Islet of Langerhans (tissue), 1 donor: ENCODE data around the gene TECPR2.

ENCODE experiments used
- FAIRE-seq: peaks from one replicate; lab custom pipeline; 2011; peaks lifted over from hg19 to GRCh38; lab: Jason Lieb, UNC

TECPR2 gene

DNA sequence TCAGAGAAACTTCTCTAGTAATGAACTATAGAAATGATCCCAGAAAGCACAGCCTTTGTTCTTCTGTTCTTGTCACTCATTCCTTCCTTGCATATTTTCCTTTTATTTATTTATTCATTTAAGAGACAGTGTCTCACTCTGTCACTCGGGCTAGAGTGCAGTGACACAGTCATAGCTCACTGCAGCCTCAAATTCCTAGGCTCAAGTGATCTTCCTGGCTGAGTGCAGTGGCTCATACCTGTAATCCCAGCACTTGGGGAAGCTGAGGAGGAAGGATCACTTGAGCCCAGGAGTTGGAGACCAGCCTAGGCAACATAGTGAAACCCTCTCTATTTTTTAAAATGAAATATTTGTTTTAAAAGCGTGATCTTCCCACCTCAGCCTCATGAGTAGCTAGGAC lies 11.5 kb downstream of the TECPR2 start:
- FAIRE-seq = no peak

DNA sequence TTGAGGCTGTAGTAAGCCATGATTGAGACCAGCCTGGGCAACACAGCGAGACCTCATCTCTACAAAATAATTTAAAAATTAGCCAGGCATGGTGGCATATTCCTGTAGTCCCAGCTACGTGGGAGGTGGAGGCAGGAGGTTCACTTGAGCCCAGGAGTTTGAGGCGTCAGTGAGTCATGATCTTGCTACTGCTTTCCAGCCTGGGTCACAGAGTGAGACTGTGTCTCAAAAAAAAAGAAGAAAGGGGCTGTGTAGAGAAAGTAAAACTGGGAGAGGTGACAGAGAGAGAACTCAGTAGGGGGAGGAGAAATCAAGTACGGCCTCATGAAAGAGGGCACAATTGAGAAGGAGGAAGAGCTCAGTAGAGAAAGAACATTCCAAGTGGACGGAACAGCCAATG lies 12.4 kb downstream of the TECPR2 start:
- no peak for FAIRE-seq

DNA sequence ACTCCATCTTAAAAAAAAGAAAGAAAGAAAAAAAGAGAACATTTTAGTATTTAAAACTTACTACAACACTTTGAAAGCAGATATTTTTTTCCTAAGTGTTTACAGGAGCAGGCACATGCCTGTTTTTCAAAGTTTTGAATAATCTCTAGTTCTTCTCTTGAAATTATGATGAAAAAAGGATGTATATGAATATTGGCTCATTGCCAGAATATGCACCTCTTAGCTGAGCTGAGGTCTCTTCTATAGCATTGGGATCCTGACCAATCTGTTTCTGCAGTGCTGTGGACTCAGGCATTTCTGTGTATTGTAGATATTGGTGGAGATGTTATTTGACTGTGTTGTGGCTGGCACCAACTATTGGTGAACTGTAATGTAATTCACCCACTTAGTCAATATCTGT lies 15.0 kb downstream of the TECPR2 start:
- FAIRE-seq = no peak

DNA sequence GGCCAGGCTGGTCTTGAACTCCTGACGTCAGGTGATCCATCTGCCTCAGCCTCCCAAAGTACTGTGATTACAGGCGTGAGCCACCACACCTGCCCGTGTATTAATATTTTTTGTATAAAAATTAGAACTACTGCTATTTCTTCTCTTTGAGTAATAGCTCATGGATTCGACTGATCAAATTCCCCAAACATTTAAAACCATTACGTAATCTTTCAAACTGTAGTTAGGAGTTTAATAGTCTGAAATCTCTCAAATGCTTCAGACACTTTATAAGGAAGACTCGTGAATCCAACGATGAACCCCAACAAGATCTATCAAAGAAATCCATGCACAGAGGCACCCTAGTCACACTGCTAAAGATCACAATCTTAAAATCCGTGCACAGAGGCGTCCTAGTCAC lies 16.1 kb downstream of the TECPR2 start:
- no peak for FAIRE-seq

DNA sequence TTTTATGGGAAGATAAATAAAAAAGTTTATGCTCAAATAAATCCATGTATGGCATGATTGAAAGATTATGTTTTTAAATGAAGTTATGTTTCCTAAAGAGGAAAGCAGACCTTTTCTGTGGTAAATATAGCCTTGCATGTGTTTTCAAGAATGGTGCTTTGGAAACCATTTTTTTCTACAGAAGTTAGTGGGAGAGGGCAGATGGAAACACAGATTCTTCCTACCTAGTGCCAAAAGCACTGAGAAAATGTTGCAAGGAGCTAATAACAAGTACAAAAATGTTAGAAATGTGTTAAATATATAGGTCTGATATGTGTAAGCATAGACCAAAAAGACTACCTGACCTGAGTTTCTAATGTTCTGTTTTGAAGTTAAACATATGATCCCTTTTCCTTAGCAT lies 24.3 kb downstream of the TECPR2 start:
- FAIRE-seq = no peak

DNA sequence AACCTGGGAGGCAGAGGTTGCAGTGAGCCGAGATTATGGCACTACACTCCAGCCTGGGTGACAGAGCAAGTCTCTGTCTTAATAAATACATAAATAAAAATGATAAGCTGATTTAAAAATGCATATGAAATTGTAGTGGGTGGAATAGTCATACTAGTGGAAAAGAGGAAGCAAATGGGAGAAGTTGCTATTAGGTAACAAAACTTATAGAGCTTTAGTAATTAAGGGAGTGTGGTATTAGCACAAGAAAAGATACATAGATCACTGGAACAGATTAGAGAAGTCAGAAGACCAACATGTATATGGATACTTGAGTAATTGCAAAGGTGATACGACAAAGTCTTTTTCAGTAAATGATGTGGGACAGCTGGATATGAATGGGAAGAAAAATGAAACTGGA lies 26.5 kb downstream of the TECPR2 start:
- no peak for FAIRE-seq

DNA sequence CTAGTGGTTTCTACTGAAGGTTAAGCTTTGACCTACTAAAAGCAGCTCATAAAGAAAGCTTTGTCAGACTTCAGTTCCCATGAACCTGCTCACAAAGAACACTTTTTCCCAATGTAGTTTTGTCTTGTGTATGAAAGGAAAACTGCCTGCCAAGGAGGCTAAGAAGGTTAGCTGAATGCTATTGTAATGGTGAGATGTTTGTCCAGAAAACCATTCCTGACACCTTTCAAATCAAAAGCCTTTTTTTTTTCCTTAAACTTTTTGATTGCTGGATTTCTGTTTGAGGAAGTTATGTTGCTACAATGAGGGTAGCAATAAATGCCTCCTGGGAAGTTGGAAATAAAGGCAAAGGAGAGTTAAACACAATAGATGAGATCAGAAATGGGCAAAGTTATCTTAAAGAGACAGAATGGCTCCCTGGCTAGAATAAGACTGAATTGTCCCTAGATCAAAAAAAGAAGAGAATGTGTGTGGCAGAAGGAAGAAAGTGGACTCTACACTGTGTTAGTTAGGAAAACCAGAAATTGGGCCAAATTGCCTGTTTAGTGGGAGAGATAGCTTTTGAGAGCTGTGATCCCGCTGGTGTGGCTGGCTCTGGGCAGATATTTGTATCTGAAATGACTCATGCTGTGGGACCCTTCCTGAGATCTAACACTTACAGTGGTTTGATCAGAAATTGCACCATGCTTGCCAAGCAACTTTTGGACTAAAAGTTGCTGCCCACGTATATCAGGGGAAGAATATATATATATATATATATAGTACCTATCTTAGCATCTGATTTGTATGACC lies 27.5 kb downstream of the TECPR2 start:
- no peak for FAIRE-seq

DNA sequence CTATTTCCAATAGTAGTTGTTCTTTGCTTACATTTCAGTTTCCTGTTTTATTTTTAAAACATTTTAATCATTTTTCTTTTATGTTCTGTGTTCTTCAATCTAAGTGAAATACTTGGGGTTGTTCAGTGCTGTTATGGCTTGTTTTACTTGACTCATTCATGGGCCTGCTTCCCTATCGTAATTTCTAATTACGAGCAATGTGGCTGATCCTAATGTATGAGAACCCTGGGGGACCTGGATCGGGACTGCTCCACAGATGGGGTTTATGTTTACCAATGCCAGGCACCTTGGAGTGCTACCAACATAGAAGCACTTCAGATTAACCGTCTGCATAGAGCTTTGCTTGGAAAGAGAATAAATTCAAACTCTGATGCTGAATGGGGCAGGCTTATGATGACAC lies 29.8 kb downstream of the TECPR2 start:
- no peak for FAIRE-seq

DNA sequence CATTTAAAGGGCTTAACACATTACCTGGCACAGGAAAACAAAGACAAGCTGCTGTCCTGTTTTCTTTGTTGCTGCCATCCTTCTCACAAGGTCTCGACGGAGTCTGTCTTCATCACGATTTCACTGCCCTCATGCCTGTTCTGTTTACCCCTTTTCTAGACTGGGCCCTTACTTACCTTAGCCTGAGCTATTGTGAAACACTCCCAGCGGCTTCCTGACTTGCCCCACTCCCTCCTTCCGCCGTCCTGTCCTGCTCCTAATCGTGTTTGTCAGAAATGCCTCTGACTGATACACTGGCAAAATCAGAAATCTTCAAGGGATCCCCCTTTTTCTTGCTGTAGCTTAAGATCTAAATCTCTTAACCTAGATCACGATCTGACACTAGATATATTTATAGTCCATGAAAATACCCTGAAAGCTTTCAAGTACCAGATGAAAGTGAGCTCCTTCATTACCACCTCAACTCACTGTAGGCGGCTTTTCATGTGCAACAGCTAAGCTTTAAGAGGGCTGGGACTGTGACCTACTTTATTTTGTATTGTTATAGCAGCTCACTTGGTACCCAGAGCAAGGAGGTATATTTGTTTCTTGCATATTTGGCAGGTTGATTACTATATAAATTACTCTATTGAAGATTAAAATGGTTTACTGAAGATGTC lies 32.1 kb downstream of the TECPR2 start:
- no peak for FAIRE-seq

DNA sequence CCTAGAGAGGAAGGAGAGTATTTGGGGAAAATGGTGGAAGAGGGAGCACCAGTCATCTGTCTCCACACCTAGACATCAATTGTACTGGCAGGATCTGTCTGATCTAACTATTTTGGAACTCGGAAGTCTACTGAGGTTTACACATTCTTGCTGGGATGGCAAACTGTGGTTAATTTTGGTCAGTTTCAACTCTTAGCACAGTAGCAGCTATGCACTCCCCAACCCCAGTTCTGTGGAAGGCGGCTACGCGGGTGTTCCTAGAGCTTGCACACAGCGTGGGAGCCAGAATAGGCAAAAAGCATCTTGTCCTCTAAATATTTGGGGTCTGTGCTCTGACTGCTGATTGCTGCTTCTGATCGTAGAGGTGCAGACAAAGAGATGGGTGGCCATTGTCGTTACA lies 33.8 kb downstream of the TECPR2 start:
- no peak for FAIRE-seq

DNA sequence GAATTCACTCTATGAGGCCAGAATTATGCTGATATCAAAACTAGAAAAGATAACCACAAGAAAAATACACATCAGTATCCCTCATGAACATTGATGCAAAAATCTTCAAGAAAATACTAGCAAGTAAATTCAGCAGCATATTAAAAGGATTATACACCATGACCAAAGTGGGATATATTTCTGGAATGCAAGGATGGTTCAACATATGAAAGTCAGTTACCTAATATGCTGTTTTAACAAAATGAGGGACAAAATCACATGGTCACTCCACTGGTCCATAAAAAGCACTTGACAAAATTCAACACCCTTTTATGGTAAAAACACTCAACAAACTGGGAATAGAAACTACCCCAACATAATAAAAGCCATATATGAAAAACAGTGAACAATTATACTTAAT lies 40.3 kb downstream of the TECPR2 start:
- FAIRE-seq = no peak

DNA sequence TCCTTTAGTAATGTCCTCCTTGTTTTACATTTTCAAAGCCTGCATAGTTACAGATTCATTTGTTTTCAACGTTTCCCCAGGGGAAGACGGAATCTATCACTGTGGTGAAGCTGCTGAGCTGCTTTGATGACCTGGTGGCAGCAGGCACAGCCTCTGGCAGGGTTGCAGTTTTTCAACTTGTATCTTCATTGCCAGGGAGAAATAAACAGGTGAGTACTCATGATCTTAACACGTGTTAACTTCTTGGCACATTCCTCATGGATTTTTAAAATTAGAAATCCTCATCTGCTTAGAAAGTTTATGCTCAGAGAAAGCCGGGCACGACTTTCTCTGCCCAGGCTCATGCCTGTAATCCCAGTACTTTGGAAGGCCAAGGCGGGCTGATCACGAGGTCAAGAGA lies 44.5 kb downstream of the TECPR2 start:
- FAIRE-seq = no peak

DNA sequence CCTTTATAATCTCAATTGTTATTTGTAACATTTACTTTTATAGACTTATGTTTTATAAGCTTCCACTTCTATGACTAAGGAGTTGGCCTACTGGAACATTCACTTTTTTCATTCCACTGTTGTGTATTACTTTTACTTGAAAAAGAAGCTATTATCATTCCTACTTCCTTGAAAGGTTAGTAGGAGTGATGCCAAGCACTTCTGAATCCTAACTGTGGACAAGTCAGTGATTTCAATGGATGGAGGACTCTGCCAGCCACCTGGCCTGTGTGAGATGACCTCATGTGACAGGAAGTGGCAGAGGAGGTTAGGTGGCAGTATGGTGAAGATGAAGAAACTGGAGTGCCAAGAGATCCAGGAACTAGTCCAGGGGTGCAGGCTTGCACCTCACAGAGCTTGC lies 46.0 kb downstream of the TECPR2 start:
- no peak for FAIRE-seq

DNA sequence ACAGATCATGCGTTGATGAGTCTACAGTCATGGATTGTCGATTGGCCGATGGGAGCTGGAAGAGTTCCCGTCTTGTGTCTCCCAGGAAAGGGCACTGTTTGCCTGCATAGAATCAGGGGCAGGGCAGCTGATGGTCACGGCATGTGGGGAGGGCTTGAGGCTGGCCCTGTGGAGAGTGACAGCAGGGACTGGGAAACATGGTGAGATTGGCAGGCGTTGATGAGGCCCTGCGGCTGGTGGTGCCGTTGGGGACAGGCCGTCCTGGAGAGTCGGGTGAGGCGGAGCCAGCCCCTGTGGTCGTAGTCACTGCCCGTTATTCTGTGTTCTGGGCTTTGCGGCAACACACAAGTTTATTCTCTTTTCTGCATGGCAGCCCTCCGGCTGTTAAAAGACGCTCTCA lies 52.9 kb downstream of the TECPR2 start:
- FAIRE-seq = no peak

DNA sequence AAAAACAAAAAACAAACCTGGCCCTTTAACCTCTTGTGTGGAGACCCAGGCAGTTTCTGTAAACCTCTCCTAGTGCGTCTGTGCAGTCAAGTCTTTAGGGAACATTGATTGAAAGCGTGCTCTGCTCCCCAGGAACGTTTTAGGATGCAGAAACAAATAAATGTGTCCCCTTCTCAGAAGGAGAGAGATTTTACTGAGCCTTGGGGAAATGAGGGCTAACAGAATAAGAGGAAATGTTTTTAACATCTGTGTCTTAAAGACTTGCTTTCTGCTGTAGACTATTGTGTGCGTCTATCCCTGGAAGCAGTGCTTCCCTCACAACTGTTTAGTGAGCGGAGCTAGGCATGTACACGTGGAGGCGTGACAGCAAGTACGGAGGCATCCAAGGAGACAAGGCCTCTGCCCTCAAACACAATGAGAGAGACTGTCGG lies 54.3 kb downstream of the TECPR2 start:
- FAIRE-seq = no peak

DNA sequence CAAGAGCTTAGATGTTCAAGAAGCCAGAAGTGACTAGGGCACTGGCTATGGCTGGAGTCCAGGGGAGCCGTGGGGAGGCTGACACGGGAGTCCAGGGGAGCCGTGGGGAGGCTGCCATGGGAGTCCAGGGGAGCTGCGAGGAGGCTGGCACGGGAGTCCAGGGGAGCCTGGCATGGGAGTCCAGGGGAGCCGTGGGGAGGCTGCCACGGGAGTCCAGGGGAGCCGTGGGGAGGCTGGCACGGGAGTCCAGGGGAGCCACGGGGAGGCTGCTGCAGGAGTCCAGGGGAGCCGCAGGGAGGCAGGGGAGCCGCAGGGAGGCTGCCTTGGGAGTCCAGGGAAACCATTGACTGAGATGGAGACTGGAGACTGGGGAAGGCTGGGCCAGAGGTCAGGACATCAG lies 54.9 kb downstream of the TECPR2 start:
- no peak for FAIRE-seq

DNA sequence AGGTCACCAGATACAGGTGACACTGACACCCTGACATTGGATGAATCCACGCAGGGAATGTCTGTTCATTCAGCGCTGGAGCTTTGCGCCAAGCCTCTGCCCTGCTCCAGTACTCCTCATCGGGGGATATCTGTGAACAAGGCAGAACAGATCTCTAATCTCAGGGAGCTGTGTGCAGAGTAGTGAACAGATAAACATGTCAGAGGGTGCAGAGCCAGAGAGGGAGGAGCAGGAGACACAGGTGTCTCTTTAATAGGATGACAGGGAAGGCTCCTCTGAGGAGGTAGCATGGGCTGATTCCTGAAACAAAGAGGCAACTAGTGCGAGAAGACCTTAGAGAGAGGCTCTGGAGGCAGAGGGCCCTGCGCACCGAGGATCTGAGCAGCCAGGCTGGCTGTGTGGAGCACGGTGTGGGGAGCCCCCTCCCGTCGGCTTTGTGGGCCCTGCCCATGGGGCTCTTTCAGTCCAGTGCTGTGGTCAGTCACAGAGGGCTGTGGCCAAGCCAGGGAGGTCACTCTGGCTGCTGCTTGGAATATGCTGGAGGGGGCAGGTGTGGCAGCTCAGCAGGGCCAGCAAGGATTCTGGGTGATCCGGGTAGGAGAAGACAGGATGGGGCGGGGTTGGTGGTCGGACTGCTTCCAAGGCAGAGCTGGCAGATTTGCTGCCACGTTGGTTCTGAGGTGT lies 55.6 kb downstream of the TECPR2 start:
- no peak for FAIRE-seq

DNA sequence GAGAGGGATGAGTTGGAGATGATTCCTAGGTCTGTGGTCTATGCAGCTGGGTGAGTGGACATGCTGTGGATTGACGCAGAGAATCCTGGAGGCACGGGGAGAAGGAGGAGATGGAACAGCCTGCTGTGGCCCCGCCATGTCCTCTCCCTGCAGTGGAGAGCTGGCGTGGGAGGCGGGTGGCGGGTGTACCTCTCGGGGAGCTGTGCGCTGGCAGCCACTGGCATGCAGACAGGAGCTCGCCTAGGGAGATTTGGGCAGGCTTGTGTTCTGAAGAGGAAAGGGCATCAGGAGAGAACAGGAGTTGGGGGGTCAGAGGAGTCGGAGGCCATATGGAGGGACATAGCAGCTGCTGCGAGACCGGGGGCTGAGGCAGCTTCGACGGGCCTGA lies 56.1 kb downstream of the TECPR2 start:
- no peak for FAIRE-seq

DNA sequence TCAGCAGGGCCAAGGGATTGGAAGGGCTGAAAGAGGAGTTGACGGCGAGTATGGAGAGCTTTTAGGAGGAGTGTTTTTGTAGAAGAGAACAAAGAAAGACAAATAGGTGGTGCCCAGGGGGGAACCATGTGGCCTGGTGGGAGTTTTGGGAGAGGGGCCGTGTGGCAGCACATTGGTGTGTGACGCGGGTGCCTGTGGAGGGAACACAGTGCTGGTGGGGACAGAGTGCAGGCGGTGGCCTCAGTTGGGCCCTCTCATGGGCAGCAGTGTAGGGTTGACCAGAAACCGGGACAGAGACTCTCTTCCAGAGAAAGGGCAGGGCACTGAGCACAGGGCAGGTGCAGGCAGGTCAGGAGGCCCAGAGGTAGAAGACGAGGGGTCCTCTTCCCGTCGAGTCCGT lies 56.5 kb downstream of the TECPR2 start:
- FAIRE-seq = no peak

DNA sequence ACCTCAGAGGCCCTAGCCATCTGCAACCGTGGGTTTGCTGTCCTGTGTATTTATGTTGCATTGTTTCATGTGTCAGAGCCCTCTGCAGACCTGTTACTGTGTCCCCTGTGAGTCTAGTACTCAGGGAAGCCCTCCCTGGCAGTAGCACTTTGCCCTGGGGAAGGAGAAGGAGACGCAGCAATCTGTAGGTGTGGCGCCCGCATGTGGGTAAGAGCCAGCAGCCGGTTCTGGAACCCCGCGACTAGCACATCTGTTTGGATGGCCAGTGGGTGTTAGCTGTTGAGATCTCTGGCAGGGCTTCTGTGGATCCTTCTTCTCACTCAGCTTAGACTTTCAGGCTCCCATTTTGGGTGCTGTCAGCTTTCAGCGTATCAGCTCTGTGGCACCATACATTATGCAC lies 57.0 kb downstream of the TECPR2 start:
- no peak for FAIRE-seq

DNA sequence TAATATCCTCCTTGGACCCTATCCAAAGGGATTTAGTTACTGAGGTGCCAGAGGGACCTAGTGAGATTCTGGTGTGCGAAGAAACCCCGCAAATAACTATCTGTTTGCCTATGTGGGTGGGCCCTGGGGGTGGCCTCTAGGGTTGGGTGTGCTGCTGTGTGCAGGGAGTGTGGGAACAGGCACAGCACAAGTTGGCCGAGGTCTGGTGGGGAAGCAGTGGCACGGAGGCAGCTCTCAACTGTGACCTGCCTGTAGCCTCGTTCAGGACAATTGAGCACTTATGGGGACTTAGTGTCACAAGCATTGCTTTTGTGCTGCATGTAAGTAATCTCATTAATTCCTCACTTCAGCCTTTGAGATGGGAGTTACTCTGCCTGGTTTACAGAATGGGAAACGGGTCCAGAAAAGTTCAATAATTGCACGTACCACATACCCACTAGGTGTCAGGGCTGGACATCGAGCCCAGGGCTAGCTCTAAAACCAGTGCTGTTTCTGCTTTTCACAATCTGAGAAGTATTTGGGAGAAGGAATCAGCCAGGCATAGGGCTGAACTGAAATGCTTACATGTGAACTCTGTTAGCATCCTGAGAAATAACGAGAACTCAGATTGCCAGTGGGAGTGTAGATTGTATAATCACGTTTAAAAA lies 58.8 kb downstream of the TECPR2 start:
- FAIRE-seq = no peak

DNA sequence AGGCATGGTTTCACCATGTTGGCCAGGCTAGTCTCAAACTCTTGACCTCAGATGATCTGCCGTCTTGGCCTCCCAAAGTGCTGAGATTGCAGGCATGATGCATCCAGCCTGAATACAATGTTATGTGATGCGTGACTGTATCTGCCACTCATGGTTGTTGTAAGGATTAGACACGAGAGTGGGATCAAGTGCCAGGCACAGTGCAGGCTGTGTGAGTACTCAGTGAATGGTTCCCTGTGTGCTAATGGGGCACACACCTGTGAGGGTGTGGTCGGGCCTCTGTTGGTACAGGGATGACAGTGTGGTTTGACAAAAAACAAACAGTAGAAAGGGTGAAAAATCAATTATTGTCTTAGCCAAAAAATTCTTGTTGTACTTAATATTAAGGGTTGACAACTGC lies 61.8 kb downstream of the TECPR2 start:
- FAIRE-seq = no peak

DNA sequence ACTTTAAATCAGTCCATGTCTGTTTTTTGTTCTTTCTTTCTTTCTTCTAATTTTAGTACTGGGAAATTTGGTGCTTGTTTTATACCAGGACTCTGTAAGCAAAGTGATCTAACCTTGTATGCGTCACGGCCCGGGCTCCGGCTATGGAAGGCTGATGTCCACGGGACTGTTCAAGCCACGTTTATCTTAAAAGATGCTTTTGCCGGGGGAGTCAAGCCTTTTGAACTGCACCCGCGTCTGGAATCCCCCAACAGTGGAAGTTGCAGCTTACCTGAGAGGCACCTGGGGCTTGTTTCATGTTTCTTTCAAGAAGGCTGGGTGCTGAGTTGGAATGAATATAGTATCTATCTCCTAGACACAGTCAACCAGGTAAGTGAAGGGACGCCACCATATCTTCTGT lies 62.2 kb downstream of the TECPR2 start:
- FAIRE-seq = no peak
